ENCODE data around the gene SMC1B.

DNA sequence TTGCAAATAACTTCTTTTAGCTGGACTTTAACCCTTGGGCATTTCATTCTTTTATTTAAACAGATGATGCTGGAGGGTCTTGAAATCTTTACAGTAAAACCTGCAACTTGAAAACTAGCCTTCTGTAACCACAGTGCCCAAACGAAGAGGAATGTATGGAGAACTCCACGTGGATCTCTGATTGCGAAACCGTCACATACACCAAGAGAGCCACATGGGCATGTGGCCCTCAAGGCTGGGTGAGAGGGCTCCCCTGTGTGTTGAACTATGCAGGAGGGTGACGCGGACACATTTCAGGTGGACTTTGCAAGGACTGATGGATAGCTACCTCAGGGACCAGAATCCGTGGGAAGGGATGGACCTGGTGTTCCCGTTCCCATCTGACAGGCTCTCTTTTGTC lies 73.1 kb downstream of the SMC1B start:
- TF ChIP-seq, protein P1, sequence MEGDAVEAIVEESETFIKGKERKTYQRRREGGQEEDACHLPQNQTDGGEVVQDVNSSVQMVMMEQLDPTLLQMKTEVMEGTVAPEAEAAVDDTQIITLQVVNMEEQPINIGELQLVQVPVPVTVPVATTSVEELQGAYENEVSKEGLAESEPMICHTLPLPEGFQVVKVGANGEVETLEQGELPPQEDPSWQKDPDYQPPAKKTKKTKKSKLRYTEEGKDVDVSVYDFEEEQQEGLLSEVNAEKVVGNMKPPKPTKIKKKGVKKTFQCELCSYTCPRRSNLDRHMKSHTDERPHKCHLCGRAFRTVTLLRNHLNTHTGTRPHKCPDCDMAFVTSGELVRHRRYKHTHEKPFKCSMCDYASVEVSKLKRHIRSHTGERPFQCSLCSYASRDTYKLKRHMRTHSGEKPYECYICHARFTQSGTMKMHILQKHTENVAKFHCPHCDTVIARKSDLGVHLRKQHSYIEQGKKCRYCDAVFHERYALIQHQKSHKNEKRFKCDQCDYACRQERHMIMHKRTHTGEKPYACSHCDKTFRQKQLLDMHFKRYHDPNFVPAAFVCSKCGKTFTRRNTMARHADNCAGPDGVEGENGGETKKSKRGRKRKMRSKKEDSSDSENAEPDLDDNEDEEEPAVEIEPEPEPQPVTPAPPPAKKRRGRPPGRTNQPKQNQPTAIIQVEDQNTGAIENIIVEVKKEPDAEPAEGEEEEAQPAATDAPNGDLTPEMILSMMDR (conservative IDR thresholded peaks at IDR 0.05): no peak
- TF ChIP-seq EZH2 (IDR thresholded peaks at IDR 0.05; ENCODE audit: low read depth): no peak
